GM23338 (cell line): ENCODE data around the gene INHA. TPM values are rescaled to one million over a fixed set of nuclear protein-coding genes. Genes with fewer than 3 reads are reported as not detected.

ENCODE experiments used
- ATAC-seq: fragments of 200-7000 bp; cut with Tn5 transposase; 3 replicates; pipeline ENCODE4 v1.9.1; 2020
- DNase-seq: peaks from one replicate; pipeline ENCODE4 v3.0.0-alpha.2; 2015; ENCODE audit warnings: low spot score
- H2AFZ ChIP-seq: fragments of 200-600 bp; sonication (generic); 2 replicates; pipeline ENCODE4 v1.8.0; 2016; ENCODE audit warnings: antibody characterized with exemption, mild to moderate bottlenecking, moderate library complexity
- H3F3A ChIP-seq: fragments of 200-600 bp; sonication (generic); replicated peaks from 2 replicates; pipeline ENCODE4 v1.8.0; 2017; ENCODE audit warnings: antibody characterized with exemption, mixed run types, low read depth
- H3K27ac ChIP-seq: fragments of 200-600 bp; sonication (generic); 2 replicates; pipeline ENCODE4 v1.6.1; 2016; ENCODE audit warnings: low read depth
- H3K27me3 ChIP-seq: fragments of 200-600 bp; sonication (generic); 2 replicates; pipeline ENCODE4 v1.8.0; 2016; ENCODE audit warnings: mild to moderate bottlenecking, mixed run types, moderate library complexity; ENCODE audit not compliant: insufficient read depth
- H3K36me3 ChIP-seq: fragments of 200-600 bp; sonication (generic); 2 replicates; pipeline ENCODE4 v1.8.0; 2016; ENCODE audit warnings: mild to moderate bottlenecking; ENCODE audit not compliant: insufficient read depth
- H3K4me1 ChIP-seq: fragments of 200-600 bp; sonication (generic); 2 replicates; pipeline ENCODE4 v1.8.0; 2016; ENCODE audit warnings: mild to moderate bottlenecking, moderate library complexity; ENCODE audit not compliant: insufficient read depth
- H3K4me2 ChIP-seq: fragments of 200-600 bp; sonication (generic); 2 replicates; pipeline ENCODE4 v1.7.1; 2017; ENCODE audit warnings: mixed run types
- H3K4me3 ChIP-seq: fragments of 200-600 bp; sonication (generic); 2 replicates; pipeline ENCODE4 v1.6.1; 2016; ENCODE audit warnings: mixed run types
- H3K79me2 ChIP-seq: fragments of 200-600 bp; sonication (generic); replicated peaks from 2 replicates; pipeline ENCODE4 v1.8.0; 2017; ENCODE audit warnings: mild to moderate bottlenecking; ENCODE audit not compliant: insufficient read depth
- H3K9me2 ChIP-seq: fragments of 200-600 bp; sonication (generic); 2 replicates; pipeline ENCODE4 v1.8.0; 2017; ENCODE audit not compliant: insufficient read depth
- H4K20me1 ChIP-seq: fragments of 200-600 bp; sonication (generic); replicated peaks from 2 replicates; pipeline ENCODE4 v1.8.0; 2017; ENCODE audit warnings: mild to moderate bottlenecking; ENCODE audit not compliant: insufficient read depth
- H3K27ac Mint-ChIP-seq: 2 replicates; pipeline ENCODE4 v1.8.0; 2020; ENCODE audit warnings: inconsistent platforms, mild to moderate bottlenecking, moderate library complexity, mixed read lengths
- H3K27me3 Mint-ChIP-seq: 3 replicates; pipeline ENCODE4 v1.8.0; 2022; ENCODE audit warnings: low read depth, mild to moderate bottlenecking, moderate library complexity, mixed read lengths, inconsistent platforms; ENCODE audit not compliant: insufficient read depth, poor library complexity
- H3K36me3 Mint-ChIP-seq: 3 replicates; pipeline ENCODE4 v1.8.0; 2021; ENCODE audit warnings: low read depth, mild to moderate bottlenecking, inconsistent platforms, moderate library complexity, mixed read lengths
- H3K4me1 Mint-ChIP-seq: 3 replicates; pipeline ENCODE4 v1.8.0; 2020; ENCODE audit warnings: mild to moderate bottlenecking, inconsistent platforms, mixed read lengths
- H3K4me3 Mint-ChIP-seq: 3 replicates; pipeline ENCODE4 v1.8.0; 2021; ENCODE audit warnings: moderate library complexity, mild to moderate bottlenecking, inconsistent platforms, mixed read lengths
- H3K9me3 Mint-ChIP-seq: 3 replicates; pipeline ENCODE4 v1.8.0; 2020; ENCODE audit warnings: moderate library complexity, mild to moderate bottlenecking, inconsistent platforms, mixed read lengths
- EZH2 ChIP-seq: fragments of 200-600 bp; sonication (generic); IDR thresholded peaks from one replicate; pipeline ENCODE4 v1.8.0; 2017; ENCODE audit warnings: antibody characterized with exemption, mild to moderate bottlenecking, low read depth; ENCODE audit not compliant: unreplicated experiment
- EZH2phosphoT487 ChIP-seq: fragments of 200-600 bp; sonication (generic); IDR thresholded peaks from one replicate; pipeline ENCODE4 v1.8.1; 2018; ENCODE audit warnings: antibody characterized with exemption; ENCODE audit not compliant: unreplicated experiment
- POLR2AphosphoS5 ChIP-seq: IDR thresholded peaks from 2 replicates; pipeline ENCODE4 v1.6.1; 2016; ENCODE audit warnings: antibody characterized with exemption, low read depth
- REST ChIP-seq: IDR thresholded peaks from one replicate; pipeline ENCODE4 v1.6.1; 2018; ENCODE audit warnings: antibody characterized with exemption; ENCODE audit not compliant: unreplicated experiment
- ZNF331 ChIP-seq: fragments of 250-450 bp; sonication (Bioruptor Pico); IDR thresholded peaks from 2 replicates; pipeline ENCODE4 v1.5.0; 2020; ENCODE audit warnings: low read depth, mild to moderate bottlenecking, moderate library complexity
- polyA plus RNA-seq: library from polyadenylated mRNA; unstranded; fragments of >200 nt; fragmentation: Nextera tagmentation; extraction: Ambion mirVana; gene quantifications from 2 replicates; pipeline ENCODE4 v1.2.1, GENCODE V29; 2016
- total RNA-seq: library from RNA; depleted of rRNA; stranded (reverse); fragments of >200 nt; shearing (Covaris generic); gene quantifications from 2 replicates; pipeline ENCODE4 v1.2.3, GENCODE V29; 2014
- TF ChIP-seq, protein P1 (sequence below): fragments of 250-450 bp; sonication (Bioruptor Pico); IDR thresholded peaks from 2 replicates; pipeline ENCODE4 v1.5.0; 2020; ENCODE audit warnings: mild to moderate bottlenecking, moderate library complexity

Gene INHA
- total and polyA plus RNA-seq, 2 experiments from 2014 or later, result 1.5 to 1.6 TPM

GRCh38 chr2:219614076-219614860, 42.2 kb downstream of the INHA start:
- Histone ChIP-seq H3K27ac (no peak overlapping the region), H4K20me1 (no peaks in the 10 kb centered on the region), H3K9me2 (no peaks in the 10 kb centered on the region), H3K36me3 (no peaks in the 10 kb centered on the region), H3K4me2 (no peak overlapping the region), H3K4me3 (no peak overlapping the region), H3K4me1 (no peaks in the 10 kb centered on the region), H2AFZ (no peak overlapping the region), H3F3A (0 out of 2 replicates have a peak, but pooled peaks cover 3% of the 10 kb centered on the region), H3K27me3 (no peaks in the 10 kb centered on the region), H3K79me2 (no peaks in the 10 kb centered on the region)
- H3K36me3 Mint-ChIP-seq, result peaks cover 15% of the 10 kb centered on the region; the same call in 2 of the 3 replicates
- no peaks in the 10 kb centered on the region for H3K9me3 Mint-ChIP-seq
- ATAC-seq, result no peak
- peak overlapping the region; percentile 54; the same call in 1 of the 2 replicates for H3K27ac Mint-ChIP-seq
- H3K4me1 Mint-ChIP-seq, result peaks cover 3% of the 10 kb centered on the region; the same call in 1 of the 3 replicates
- no peak for DNase-seq
- peaks cover 4% of the 10 kb centered on the region for H3K27me3 Mint-ChIP-seq
- no peak overlapping the region for H3K4me3 Mint-ChIP-seq
- TF ChIP-seq, protein P1, sequence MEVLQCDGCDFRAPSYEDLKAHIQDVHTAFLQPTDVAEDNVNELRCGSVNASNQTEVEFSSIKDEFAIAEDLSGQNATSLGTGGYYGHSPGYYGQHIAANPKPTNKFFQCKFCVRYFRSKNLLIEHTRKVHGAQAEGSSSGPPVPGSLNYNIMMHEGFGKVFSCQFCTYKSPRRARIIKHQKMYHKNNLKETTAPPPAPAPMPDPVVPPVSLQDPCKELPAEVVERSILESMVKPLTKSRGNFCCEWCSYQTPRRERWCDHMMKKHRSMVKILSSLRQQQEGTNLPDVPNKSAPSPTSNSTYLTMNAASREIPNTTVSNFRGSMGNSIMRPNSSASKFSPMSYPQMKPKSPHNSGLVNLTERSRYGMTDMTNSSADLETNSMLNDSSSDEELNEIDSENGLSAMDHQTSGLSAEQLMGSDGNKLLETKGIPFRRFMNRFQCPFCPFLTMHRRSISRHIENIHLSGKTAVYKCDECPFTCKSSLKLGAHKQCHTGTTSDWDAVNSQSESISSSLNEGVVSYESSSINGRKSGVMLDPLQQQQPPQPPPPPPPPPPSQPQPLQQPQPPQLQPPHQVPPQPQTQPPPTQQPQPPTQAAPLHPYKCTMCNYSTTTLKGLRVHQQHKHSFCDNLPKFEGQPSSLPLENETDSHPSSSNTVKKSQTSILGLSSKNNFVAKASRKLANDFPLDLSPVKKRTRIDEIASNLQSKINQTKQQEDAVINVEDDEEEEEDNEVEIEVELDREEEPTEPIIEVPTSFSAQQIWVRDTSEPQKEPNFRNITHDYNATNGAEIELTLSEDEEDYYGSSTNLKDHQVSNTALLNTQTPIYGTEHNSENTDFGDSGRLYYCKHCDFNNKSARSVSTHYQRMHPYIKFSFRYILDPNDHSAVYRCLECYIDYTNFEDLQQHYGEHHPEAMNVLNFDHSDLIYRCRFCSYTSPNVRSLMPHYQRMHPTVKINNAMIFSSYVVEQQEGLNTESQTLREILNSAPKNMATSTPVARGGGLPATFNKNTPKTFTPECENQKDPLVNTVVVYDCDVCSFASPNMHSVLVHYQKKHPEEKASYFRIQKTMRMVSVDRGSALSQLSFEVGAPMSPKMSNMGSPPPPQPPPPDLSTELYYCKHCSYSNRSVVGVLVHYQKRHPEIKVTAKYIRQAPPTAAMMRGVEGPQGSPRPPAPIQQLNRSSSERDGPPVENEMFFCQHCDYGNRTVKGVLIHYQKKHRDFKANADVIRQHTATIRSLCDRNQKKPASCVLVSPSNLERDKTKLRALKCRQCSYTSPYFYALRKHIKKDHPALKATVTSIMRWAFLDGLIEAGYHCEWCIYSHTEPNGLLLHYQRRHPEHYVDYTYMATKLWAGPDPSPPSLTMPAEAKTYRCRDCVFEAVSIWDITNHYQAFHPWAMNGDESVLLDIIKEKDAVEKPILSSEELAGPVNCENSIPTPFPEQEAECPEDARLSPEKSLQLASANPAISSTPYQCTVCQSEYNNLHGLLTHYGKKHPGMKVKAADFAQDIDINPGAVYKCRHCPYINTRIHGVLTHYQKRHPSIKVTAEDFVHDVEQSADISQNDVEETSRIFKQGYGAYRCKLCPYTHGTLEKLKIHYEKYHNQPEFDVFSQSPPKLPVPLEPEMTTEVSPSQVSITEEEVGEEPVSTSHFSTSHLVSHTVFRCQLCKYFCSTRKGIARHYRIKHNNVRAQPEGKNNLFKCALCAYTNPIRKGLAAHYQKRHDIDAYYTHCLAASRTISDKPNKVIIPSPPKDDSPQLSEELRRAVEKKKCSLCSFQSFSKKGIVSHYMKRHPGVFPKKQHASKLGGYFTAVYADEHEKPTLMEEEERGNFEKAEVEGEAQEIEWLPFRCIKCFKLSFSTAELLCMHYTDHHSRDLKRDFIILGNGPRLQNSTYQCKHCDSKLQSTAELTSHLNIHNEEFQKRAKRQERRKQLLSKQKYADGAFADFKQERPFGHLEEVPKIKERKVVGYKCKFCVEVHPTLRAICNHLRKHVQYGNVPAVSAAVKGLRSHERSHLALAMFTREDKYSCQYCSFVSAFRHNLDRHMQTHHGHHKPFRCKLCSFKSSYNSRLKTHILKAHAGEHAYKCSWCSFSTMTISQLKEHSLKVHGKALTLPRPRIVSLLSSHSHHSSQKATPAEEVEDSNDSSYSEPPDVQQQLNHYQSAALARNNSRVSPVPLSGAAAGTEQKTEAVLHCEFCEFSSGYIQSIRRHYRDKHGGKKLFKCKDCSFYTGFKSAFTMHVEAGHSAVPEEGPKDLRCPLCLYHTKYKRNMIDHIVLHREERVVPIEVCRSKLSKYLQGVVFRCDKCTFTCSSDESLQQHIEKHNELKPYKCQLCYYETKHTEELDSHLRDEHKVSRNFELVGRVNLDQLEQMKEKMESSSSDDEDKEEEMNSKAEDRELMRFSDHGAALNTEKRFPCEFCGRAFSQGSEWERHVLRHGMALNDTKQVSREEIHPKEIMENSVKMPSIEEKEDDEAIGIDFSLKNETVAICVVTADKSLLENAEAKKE (CRISPR knock-in tag), result no peak
- TF ChIP-seq EZH2phosphoT487 (no peak), POLR2AphosphoS5 (no peak)

DNA sequence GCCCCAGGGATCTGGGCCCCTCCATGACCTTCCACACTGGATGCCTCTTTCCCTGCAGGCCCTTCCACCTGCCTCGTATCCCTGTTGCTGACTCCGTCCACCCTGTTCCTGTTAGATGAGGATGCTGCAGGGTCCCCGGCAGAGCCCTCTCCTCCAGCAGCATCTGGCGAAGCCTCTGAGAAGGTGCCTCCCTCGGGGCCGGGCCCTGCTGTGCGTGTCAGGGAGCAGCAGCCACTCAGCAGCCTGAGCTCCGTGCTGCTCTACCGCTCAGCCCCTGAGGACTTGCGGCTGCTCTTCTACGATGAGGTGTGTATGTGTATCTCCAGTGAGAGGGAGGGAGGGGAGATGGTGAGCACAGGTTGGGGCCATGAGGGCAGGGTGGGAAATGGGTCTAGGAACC, 42.9 kb downstream of the INHA start:
- Mint-ChIP-seq H3K9me3 (no peaks in the 10 kb centered on the region), H3K4me3 (no peak overlapping the region), H3K27me3 (peaks cover 8% of the 10 kb centered on the region), H3K4me1 (peaks cover 3% of the 10 kb centered on the region; the same call in 1 of the 3 replicates), H3K27ac (no peak overlapping the region), H3K36me3 (peaks cover 8% of the 10 kb centered on the region; the same call in 2 of the 3 replicates)
- no peak for DNase-seq
- H3K9me2 ChIP-seq, result no peaks in the 10 kb centered on the region
- no peaks in the 10 kb centered on the region for H3K27me3 ChIP-seq
- H3K4me3 ChIP-seq, result no peak overlapping the region
- ATAC-seq, result no peak
- H3F3A ChIP-seq, result 0 out of 2 replicates have a peak, but pooled peaks cover 3% of the 10 kb centered on the region
- H3K4me1 ChIP-seq, result no peaks in the 10 kb centered on the region
- no peaks in the 10 kb centered on the region for H3K36me3 ChIP-seq
- no peaks in the 10 kb centered on the region for H4K20me1 ChIP-seq
- no peak overlapping the region for H3K27ac ChIP-seq
- H3K79me2 ChIP-seq, result no peaks in the 10 kb centered on the region
- no peak overlapping the region for H2AFZ ChIP-seq
- H3K4me2 ChIP-seq, result no peak overlapping the region
- TF ChIP-seq POLR2AphosphoS5, result no peak
- no peak for TF ChIP-seq ZNF331 (CRISPR knock-in tag)
- no peak for TF ChIP-seq REST
- TF ChIP-seq EZH2, result no peak
- TF ChIP-seq EZH2phosphoT487, result no peak
